Stomach (tissue), 19 donors: ENCODE data around the gene SLAMF1. TPM values are rescaled to one million over a fixed set of nuclear protein-coding genes. Genes with fewer than 3 reads are reported as not detected.
"Not testable (repeated sequence)": the region's sequence is repeated elsewhere in the genome, so short reads cannot be mapped to it uniquely, and the experiment has no call there.

Experiments used
- DNase-seq, 2 donors: peaks; one replicate each; pipeline versions ENCODE4 v3.0.0 to v3.0.0-alpha.2; 2013 to 2019
- H3K27ac ChIP-seq, 5 donors: fragments of 200-600 bp in 4 of 5; sonication (generic) in 4 of 5; one replicate each; pipeline ENCODE4 v1.5.1; 2013 to 2019; ENCODE audit warnings: mild to moderate bottlenecking in 1 of 5, moderate library complexity in 1 of 5
- H3K27me3 ChIP-seq, 3 donors: fragments of 200-600 bp; sonication (generic); one replicate each; pipeline ENCODE4 v1.5.1; 2017 to 2019; ENCODE audit warnings: mixed run types in 1 of 3
- H3K36me3 ChIP-seq, 4 donors: fragments of 200-600 bp; sonication (generic); 1 replicate in 3 of 4; 2 replicates in 1 of 4; pipeline ENCODE4 v1.5.1; 2016 to 2019
- H3K4me1 ChIP-seq, 4 donors: fragments of 200-600 bp; sonication (generic); one replicate each; pipeline ENCODE4 v1.5.1; 2016 to 2019
- H3K4me3 ChIP-seq, 4 donors: fragments of 200-600 bp; sonication (generic) in 3 of 4; one replicate each; pipeline ENCODE4 v1.5.1; 2016 to 2019; ENCODE audit warnings: mild to moderate bottlenecking in 1 of 4
- H3K9me3 ChIP-seq, 4 donors: fragments of 200-600 bp; sonication (generic); one replicate each; pipeline ENCODE4 v1.5.1; 2016 to 2019
- EP300 ChIP-seq: sonication (generic); formaldehyde crosslinking; IDR thresholded peaks from one replicate; pipeline ENCODE4 v1.6.1; 2017; ENCODE audit warnings: antibody characterized with exemption
- POLR2A ChIP-seq, 4 donors: fragments of 450-650 bp; IDR thresholded peaks; one replicate each; pipeline ENCODE4 v1.6.1; 2016; ENCODE audit warnings: antibody characterized with exemption in 4 of 4, control low read depth in 2 of 4, mild to moderate bottlenecking in 1 of 4, moderate library complexity in 1 of 4
- POLR2AphosphoS5 ChIP-seq, 3 donors: sonication (generic); formaldehyde crosslinking; IDR thresholded peaks; one replicate each; pipeline ENCODE4 v1.6.1; 2016; ENCODE audit warnings: antibody characterized with exemption in 3 of 3
- WGBS, 5 donors: extraction: QIAGEN DNeasy Blood & Tissue Kit in 3 of 5; methylation state at CpG; one replicate each; pipeline versions ENCODE4 v1.1.5 to v1.1.7; 2013 to 2018; 5-methylcytosine and 5-hydroxymethylcytosine counted together
- intact Hi-C: fragments of 100-400 bp; cut with DNase I; formaldehyde crosslinking; loops from one replicate; pipeline ENCODE4 v1.15.1; 2023; ENCODE audit warnings: low total_unique reads
- long read RNA-seq, 10 donors: transcript quantifications; one replicate each; lab custom pipeline, GENCODE V29; 2026
- polyA plus RNA-seq, 3 donors: library from polyadenylated mRNA; stranded (reverse); fragments of 200-250 nt; gene quantifications; one replicate each; pipeline ENCODE4 v1.2.3, GENCODE V29; 2013
- total RNA-seq, 5 donors: library from RNA; depleted of rRNA; stranded (reverse); fragments of >200 nt; gene quantifications; one replicate each; pipeline versions ENCODE4 v1.1.0 to v1.2.3, GENCODE V29; 2014 to 2016
- TF ChIP-seq, protein P1 (sequence below), 7 experiments: fragments of 450-650 bp in 4 of 7; fragments of 200-600 bp in 3 of 7; sonication (generic) in 3 of 7; IDR thresholded peaks; one replicate each; pipeline ENCODE4 v1.5.1; 2016 to 2019; ENCODE audit warnings: antibody characterized with exemption in 7 of 7, control low read depth in 2 of 7, mild to moderate bottlenecking in 1 of 7
- donor health status: healthy with polysubstance abuse.
- donor health status: Bipolar disorder and iron deficiency.
- donor health status: healthy.

The SLAMF1 gene, protein sequence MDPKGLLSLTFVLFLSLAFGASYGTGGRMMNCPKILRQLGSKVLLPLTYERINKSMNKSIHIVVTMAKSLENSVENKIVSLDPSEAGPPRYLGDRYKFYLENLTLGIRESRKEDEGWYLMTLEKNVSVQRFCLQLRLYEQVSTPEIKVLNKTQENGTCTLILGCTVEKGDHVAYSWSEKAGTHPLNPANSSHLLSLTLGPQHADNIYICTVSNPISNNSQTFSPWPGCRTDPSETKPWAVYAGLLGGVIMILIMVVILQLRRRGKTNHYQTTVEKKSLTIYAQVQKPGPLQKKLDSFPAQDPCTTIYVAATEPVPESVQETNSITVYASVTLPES
- total RNA-seq, result 1 to 10 TPM in 2 of 5 donors, not detected in 3; 3.1 to 4.1 TPM
- under 1 TPM; 0.12 to 0.92 (median 0.25) TPM for polyA plus RNA-seq
- long read RNA-seq, donor 1, result 0 reads
- long read RNA-seq, donor 2, result 0 reads
- long read RNA-seq, donor 3, result 0 reads
- long read RNA-seq, donor 4, result 0 reads
- long read RNA-seq, donor 5, result 0 reads
- long read RNA-seq, donor 6, result 0 reads
- long read RNA-seq, donor 7, result 0 reads
- long read RNA-seq, donor 8, result 0 reads
- long read RNA-seq, donor 9, result 0 reads
- long read RNA-seq, donor 10, result 0 reads

DNA sequence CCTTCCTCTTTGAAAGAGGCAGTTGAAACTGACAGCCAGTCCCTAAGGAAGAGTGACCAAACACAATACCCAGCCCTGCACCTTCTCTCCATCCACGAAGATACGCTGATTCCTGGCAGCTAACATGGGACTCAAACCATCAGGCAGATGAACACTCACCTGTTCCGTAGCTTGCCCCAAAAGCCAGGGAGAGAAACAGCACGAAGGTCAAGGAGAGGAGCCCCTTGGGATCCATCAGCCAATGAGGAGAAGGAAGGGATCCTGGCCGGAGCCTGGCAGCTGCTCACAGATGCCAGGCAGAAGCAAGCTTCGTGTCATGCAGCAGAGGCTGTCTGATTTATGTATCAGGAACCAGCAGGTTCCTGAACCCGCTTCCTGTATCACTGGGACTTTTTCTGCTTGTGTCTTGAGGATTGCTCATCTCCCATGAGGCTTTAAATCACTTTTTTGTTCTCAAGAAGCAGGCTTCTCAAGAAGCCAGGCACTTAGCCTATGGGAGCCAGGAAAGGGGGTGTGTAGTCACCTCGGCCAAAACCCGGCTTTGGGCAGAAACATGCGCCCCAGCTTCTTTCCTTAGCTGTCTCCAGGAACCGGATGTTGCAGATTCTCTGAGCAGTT, at the start of gene SLAMF1:
SLAMF1 (minus strand) TSS at position 334 of the 618 bp plus-strand sequence; CDS start at position 235, 99 bp downstream.
- H3K4me3 ChIP-seq, result peak within 1 kb of the TSS; percentile 8 to 34 (median 26)
- WGBS, 5 donors, result 58 to 75% (median 67%) methylated on average over 11 of the region's 11 CpGs
- intact Hi-C loops, result no loop called here

DNA sequence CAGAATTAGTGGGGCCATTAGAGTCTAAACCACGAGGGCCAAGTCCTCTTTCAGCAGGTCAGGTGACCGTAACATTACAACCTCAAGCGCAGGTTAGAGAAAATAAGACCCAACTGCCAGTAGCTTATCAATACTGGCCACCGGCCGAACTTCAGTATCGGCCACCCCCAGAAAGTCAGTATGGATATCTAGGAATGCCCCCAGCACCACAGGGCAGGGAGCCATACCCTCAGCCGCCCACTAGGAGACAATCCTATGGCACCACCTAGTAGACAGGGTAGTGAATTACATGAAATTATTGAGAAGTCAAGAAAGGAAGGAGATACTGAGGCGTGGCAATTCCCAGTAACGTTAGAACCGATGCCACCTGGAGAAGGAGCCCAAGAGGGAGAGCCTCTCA, 45.5 kb upstream of the SLAMF1 start:
- H3K4me3 ChIP-seq, H3K36me3 ChIP-seq, intact Hi-C loops, H3K27ac ChIP-seq, DNase-seq, H3K9me3 ChIP-seq, H3K27me3 ChIP-seq, H3K4me1 ChIP-seq: not testable (repeated sequence)
- WGBS, 5 donors, result 81 to 88% (median 86%) methylated on average over 10 of the region's 10 CpGs
- TF ChIP-seq, protein P1, sequence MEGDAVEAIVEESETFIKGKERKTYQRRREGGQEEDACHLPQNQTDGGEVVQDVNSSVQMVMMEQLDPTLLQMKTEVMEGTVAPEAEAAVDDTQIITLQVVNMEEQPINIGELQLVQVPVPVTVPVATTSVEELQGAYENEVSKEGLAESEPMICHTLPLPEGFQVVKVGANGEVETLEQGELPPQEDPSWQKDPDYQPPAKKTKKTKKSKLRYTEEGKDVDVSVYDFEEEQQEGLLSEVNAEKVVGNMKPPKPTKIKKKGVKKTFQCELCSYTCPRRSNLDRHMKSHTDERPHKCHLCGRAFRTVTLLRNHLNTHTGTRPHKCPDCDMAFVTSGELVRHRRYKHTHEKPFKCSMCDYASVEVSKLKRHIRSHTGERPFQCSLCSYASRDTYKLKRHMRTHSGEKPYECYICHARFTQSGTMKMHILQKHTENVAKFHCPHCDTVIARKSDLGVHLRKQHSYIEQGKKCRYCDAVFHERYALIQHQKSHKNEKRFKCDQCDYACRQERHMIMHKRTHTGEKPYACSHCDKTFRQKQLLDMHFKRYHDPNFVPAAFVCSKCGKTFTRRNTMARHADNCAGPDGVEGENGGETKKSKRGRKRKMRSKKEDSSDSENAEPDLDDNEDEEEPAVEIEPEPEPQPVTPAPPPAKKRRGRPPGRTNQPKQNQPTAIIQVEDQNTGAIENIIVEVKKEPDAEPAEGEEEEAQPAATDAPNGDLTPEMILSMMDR (IDR thresholded peaks at IDR 0.05), result peak in 1 of 7 experiments; percentile 10

More for the DNA sequence above, at the start of gene SLAMF1:
- H3K27ac ChIP-seq, result peak within 1 kb of the TSS; percentile 6 to 65 (median 36)
- DNase-seq, result peak in 1 of 2 donors; percentile 32
- no peaks in the 10 kb centered on the region for H3K27me3 ChIP-seq
- no peaks in the 10 kb centered on the region for H3K9me3 ChIP-seq
- TF ChIP-seq POLR2A (IDR thresholded peaks at IDR 0.05) (no peak), EP300 (no peak), POLR2AphosphoS5 (IDR thresholded peaks at IDR 0.05) (no peak)
- H3K4me1 ChIP-seq, result peaks cover 0 to 9% (median 0%) of the 10 kb centered on the region in 4 donors
- no peaks in the 10 kb centered on the region for H3K36me3 ChIP-seq

DNA sequence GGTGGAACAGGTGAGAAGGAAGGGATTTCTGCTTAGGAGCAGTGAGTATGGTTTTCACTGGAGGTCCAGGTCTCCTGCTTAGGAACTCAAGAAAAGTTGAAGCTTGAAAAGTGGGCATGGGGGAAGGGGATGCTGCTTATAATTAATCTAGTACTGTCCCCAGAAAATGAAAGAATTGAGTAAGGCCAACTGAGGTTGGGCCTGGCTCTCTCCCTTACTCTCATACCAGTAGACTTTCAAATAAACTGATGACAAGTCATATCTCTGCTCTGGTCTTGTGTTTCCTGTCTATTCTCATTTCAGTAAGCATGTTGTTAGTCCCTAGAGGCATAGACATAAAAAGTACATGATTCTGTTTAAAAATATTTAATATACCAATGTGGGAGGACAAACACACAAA, 38.4 kb upstream of the SLAMF1 start:
- H3K27me3 ChIP-seq, result peaks cover 0 to 12% (median 0%) of the 10 kb centered on the region in 3 donors
- no peak for DNase-seq
- no peak overlapping the region for H3K4me3 ChIP-seq
- H3K9me3 ChIP-seq, result no peaks in the 10 kb centered on the region
- H3K27ac ChIP-seq, result no peak overlapping the region
- TF ChIP-seq POLR2A (IDR thresholded peaks at IDR 0.05), result no peak
- TF ChIP-seq, protein P1 (IDR thresholded peaks at IDR 0.05), result no peak
- no peak for TF ChIP-seq EP300
- TF ChIP-seq POLR2AphosphoS5 (IDR thresholded peaks at IDR 0.05), result no peak
- peaks cover 0 to 10% (median 5%) of the 10 kb centered on the region in 4 donors for H3K4me1 ChIP-seq
- H3K36me3 ChIP-seq, result peaks cover 0 to 3% (median 0%) of the 10 kb centered on the region in 4 donors
- intact Hi-C loops, result no loop called here

DNA sequence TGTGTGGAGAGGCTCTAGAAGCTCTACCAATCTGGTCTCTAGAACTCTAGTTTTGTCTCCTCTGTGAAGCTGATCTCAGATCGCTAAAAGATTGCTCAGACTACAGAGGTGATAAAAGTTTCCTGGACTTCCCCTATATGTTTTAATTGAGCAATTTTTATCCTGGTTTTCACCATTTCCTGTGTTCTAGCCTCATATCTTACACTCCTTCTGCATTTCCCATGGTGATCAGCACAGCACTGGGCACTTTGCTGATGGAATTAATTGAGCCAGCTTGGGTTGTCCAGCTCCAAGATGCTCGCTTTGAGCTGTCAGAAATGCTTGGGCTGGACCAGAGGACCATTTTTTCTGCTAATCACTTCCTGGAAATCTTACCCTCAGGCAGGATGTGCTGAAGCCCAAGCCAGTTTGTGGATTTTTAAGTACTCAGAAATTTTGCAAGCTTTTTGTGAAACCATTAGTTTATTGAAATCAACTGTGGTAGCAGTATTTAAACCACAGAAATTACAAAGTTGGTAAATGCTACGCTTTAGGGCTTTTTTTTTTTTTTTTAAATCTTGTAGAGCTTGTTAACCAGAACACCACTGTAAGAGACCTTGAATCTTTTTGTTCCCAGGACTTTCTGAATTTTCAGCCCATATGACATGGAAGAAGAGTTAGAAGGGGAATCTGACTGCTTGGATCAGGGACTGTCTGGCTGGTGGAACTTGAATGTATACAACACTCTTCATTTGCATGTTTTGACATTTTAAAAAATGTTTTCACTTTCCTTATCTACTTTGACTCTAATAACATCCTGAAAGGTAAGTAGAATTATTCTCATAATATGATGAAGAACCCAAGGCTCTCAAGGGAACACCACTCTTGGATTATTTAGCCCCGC, 36.4 kb upstream of the SLAMF1 start:
- Histone ChIP-seq H3K4me1 (peaks cover 0 to 10% (median 5%) of the 10 kb centered on the region in 4 donors), H3K36me3 (peaks cover 0 to 3% (median 0%) of the 10 kb centered on the region in 4 donors), H3K27me3 (peaks cover 0 to 19% (median 0%) of the 10 kb centered on the region in 3 donors), H3K27ac (peak overlapping the region in 3 of 5 donors; percentile 7 to 71 (median 13)), H3K4me3 (no peak overlapping the region), H3K9me3 (no peaks in the 10 kb centered on the region)
- intact Hi-C loops, result no loop called here
- TF ChIP-seq, protein P1 (IDR thresholded peaks at IDR 0.05), result no peak
- TF ChIP-seq POLR2A (IDR thresholded peaks at IDR 0.05) (no peak), POLR2AphosphoS5 (IDR thresholded peaks at IDR 0.05) (no peak), EP300 (no peak)
- DNase-seq, result no peak
- 60 to 74% (median 63%) methylated on average over 4 of the region's 4 CpGs for WGBS, 5 donors
